CD4-positive, alpha-beta T cell (primary cell): ENCODE measurements around the gene KDR. TPM values are rescaled to one million over a fixed set of nuclear protein-coding genes. Genes with fewer than 3 reads are reported as not detected.

ENCODE experiments used
- ATAC-seq: fragments of 200-7000 bp; cut with Tn5 transposase; one replicate; pipeline ENCODE4 v1.10.0; 2022; ENCODE audit warnings: mild to moderate bottlenecking; ENCODE audit not compliant: poor library complexity
- CTCF ChIA-PET: fragments of 350-600 bp; sonication (Branson Sonifier 250); formaldehyde crosslinking; loops from one replicate; lab custom pipeline; 2021; ENCODE audit warnings: antibody characterized with exemption, inconsistent platforms; lab: Charles Lee
- POLR2A ChIA-PET: fragments of 350-600 bp; sonication (Branson Sonifier 250); formaldehyde crosslinking; loops from one replicate; lab custom pipeline; 2021; ENCODE audit warnings: antibody characterized with exemption, inconsistent platforms; lab: Charles Lee
- DNase-seq, 14 experiments: peaks; one replicate each; pipeline ENCODE4 v3.0.0-alpha.2; 2013 to 2020; ENCODE audit warnings: mixed read lengths in 2 of 14
- H3K27ac ChIP-seq, 2 donors: one replicate each; pipeline versions ENCODE4 v1.5.1 to v1.7.0; 2013; ENCODE audit warnings: low read length in 2 of 2, low read depth in 1 of 2, mild to moderate bottlenecking in 1 of 2
- H3K27me3 ChIP-seq, 2 experiments: 1 replicate in 1 of 2; 2 replicates in 1 of 2; pipeline versions ENCODE4 v1.6.1 to v1.7.0; 2013; ENCODE audit warnings: low read length in 2 of 2, control low read depth in 1 of 2, mild to moderate bottlenecking in 1 of 2, moderate library complexity in 1 of 2; ENCODE audit not compliant: insufficient read depth in 2 of 2, control insufficient read depth in 1 of 2
- H3K36me3 ChIP-seq: one replicate; pipeline ENCODE4 v1.6.1; 2013; ENCODE audit warnings: low read length, control low read depth; ENCODE audit not compliant: insufficient read depth
- H3K4me1 ChIP-seq: one replicate; pipeline ENCODE4 v1.6.1; 2013; ENCODE audit warnings: low read length, control low read depth; ENCODE audit not compliant: insufficient read depth
- H3K4me3 ChIP-seq: one replicate; pipeline ENCODE4 v1.5.1; 2013; ENCODE audit warnings: mild to moderate bottlenecking, low read length, moderate library complexity
- H3K9me3 ChIP-seq, 2 experiments: 1 replicate in 1 of 2; 2 replicates in 1 of 2; pipeline versions ENCODE4 v1.6.1 to v1.7.0; 2013; ENCODE audit warnings: low read length in 2 of 2, mild to moderate bottlenecking in 2 of 2, control low read depth in 1 of 2, moderate library complexity in 1 of 2; ENCODE audit not compliant: control insufficient read depth in 1 of 2, insufficient read depth in 1 of 2
- H3K27ac Mint-ChIP-seq: one replicate; pipeline ENCODE4 v1.8.0; 2020; ENCODE audit warnings: mixed read lengths
- H3K27me3 Mint-ChIP-seq: one replicate; pipeline ENCODE4 v1.8.0; 2021; ENCODE audit warnings: mixed read lengths
- H3K36me3 Mint-ChIP-seq: one replicate; pipeline ENCODE4 v1.8.0; 2021; ENCODE audit warnings: low read depth, mixed read lengths
- H3K4me1 Mint-ChIP-seq: one replicate; pipeline ENCODE4 v1.8.0; 2021; ENCODE audit warnings: low read depth, mixed read lengths
- H3K4me3 Mint-ChIP-seq: one replicate; pipeline ENCODE4 v1.8.0; 2020; ENCODE audit warnings: mild to moderate bottlenecking, mixed read lengths
- H3K9me3 Mint-ChIP-seq: one replicate; pipeline ENCODE4 v1.8.0; 2020; ENCODE audit warnings: mixed read lengths
- CTCF ChIP-seq: fragments of 200-600 bp; IDR thresholded peaks from one replicate; pipeline ENCODE4 v1.8.0; 2022; ENCODE audit warnings: antibody characterized with exemption, mild to moderate bottlenecking
- intact Hi-C, 2 experiments: fragments of 100-400 bp; cut with DNase I in 1 of 2; cut with micrococcal nuclease in 1 of 2; formaldehyde crosslinking; loops; one replicate each; pipeline versions ENCODE4 v1.15.1 to v1.9.0; 2023 to 2025; cut with DNase I, micrococcal nuclease
- polyA plus RNA-seq, 2 donors: library from polyadenylated mRNA; unstranded; fragments of 120-200 nt; gene quantifications; one replicate each; pipeline ENCODE4 v1.2.1, GENCODE V29; 2013
- total RNA-seq, 174 experiments: library from RNA in 2 of 174; stranded (reverse) in 2 of 174; gene quantifications; one replicate each; pipeline ENCODE4 v1.2.3 and lab custom pipeline; 2021 to 2026

KDR gene
- total RNA-seq (not detected), total RNA-seq (lab: John Stamatoyannopoulos, UW) (0 to 0.42 (median 0) reads per million in 172 experiments)
- 0.01 TPM for polyA plus RNA-seq (2013, experiment 1 of 2)
- 0.84 TPM for polyA plus RNA-seq (2013, experiment 2 of 2)

DNA sequence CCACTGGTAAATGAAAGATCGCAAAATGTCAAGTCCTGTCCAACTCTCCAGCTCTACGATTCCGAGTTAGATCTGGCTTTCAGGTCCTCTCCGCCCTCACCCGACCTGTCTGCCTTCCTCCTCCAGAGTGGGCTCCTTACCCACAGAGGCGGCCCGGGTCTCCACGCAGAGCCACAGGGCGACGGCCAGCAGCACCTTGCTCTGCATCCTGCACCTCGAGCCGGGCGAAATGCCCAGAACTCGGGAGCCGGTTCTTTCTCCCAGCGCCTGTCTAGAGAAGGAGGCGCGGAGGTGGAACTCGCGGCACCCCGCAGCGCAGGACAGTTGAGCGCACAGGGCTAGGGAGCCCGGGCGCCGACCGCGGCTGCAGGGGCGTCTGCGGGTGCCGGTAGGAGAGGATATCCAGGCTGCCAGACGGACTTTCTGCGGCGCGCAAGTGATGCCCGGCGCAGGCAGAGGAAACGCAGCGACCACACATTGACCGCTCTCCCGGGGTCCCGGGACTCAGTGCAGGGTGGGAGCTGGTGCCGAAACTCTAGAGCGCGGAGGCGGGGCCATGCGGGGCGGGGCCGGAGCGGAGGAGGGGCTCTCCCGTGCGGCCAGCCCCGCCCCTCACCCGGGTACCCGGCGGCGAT lies at the start of gene KDR:
KDR (minus strand) TSS at position 509 of the 635 bp plus-strand sequence; CDS start at position 207, 302 bp downstream.
- intact Hi-C loops, result no loop called here
- Histone ChIP-seq H3K27ac (no peak within 1 kb of the TSS), H3K4me1 (no peaks in the 10 kb centered on the region), H3K4me3 (no peak within 1 kb of the TSS), H3K9me3 (peaks cover 0 to 14% of the 10 kb centered on the region in 2 experiments), H3K27me3 (peaks cover 18 to 30% of the 10 kb centered on the region in 2 experiments), H3K36me3 (no peaks in the 10 kb centered on the region)
- POLR2A ChIA-PET, result no interaction called here
- ATAC-seq (no peak), DNase-seq (no peak)
- H3K9me3 Mint-ChIP-seq, result peaks cover 3% of the 10 kb centered on the region
- H3K27me3 Mint-ChIP-seq, result peaks cover 67% of the 10 kb centered on the region
- CTCF ChIA-PET, result no interaction called here
- no peak for TF ChIP-seq CTCF
- no peaks in the 10 kb centered on the region for H3K4me1 Mint-ChIP-seq
- no peaks in the 10 kb centered on the region for H3K36me3 Mint-ChIP-seq
- no peak within 1 kb of the TSS for H3K27ac Mint-ChIP-seq
- no peak within 1 kb of the TSS for H3K4me3 Mint-ChIP-seq

GRCh38 chr4:55173580-55173979 lies 48.2 kb upstream of the KDR start:
- Histone ChIP-seq H3K36me3 (no peaks in the 10 kb centered on the region), H3K9me3 (no peaks in the 10 kb centered on the region), H3K4me3 (no peak overlapping the region), H3K27ac (no peak overlapping the region), H3K27me3 (peaks cover 3 to 4% of the 10 kb centered on the region in 2 experiments), H3K4me1 (no peaks in the 10 kb centered on the region)
- no peak for TF ChIP-seq CTCF
- no peak overlapping the region for H3K4me3 Mint-ChIP-seq
- H3K4me1 Mint-ChIP-seq, result no peaks in the 10 kb centered on the region
- ChIA-PET CTCF (no interaction called here), POLR2A (no interaction called here)
- H3K9me3 Mint-ChIP-seq, result no peaks in the 10 kb centered on the region
- no peaks in the 10 kb centered on the region for H3K36me3 Mint-ChIP-seq
- intact Hi-C loops, result no loop called here
- no peak overlapping the region for H3K27ac Mint-ChIP-seq
- H3K27me3 Mint-ChIP-seq, result no peaks in the 10 kb centered on the region
- ATAC-seq (no peak), DNase-seq (no peak)

DNA sequence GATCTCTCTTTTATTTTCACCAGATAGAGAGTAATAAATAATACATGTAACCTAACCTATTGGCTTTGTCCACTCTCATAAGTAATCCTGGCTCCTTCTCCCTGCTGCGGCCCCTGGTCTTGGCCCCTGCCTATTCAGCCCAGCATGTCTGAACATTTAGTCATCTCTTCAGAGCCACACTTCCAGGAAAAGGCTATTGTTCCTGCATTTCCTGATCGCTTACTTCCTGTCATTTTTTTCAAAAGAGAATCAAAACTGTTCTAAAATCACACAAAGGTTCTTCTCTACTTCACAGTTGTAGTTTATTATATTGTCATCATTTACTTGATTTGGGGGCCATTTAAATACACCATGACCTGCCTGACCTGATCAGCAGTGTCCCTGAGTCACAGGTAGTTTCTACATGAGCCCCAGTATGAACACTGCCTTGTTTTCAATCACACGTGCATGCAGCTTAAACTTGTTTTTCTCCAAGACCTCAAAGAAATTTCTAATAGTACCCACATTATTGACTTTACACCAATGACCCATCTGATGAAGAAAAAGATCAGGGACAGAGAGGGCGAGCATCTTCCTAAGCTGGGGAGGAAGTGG lies 47.4 kb upstream of the KDR start:
- Mint-ChIP-seq H3K36me3 (no peaks in the 10 kb centered on the region), H3K27me3 (no peaks in the 10 kb centered on the region), H3K4me1 (no peaks in the 10 kb centered on the region), H3K4me3 (no peak overlapping the region), H3K27ac (no peak overlapping the region), H3K9me3 (no peaks in the 10 kb centered on the region)
- Histone ChIP-seq H3K9me3 (no peaks in the 10 kb centered on the region), H3K4me3 (no peak overlapping the region), H3K4me1 (no peaks in the 10 kb centered on the region), H3K27me3 (peaks cover 3 to 4% of the 10 kb centered on the region in 2 experiments), H3K27ac (no peak overlapping the region), H3K36me3 (no peaks in the 10 kb centered on the region)
- intact Hi-C loops, result no loop called here
- DNase-seq, result no peak
- ChIA-PET POLR2A (no interaction called here), CTCF (no interaction called here)
- no peak for ATAC-seq
- no peak for TF ChIP-seq CTCF
